ENCODE measurements around the gene PRKCA.

PRKCA gene

GRCh38 chr17:66414561-66415175, 112.3 kb downstream of the PRKCA start:
- DNase-seq (ENCODE audit: low spot score), result no peak

GRCh38 chr17:66415366-66416206, 113.2 kb downstream of the PRKCA start:
- DNase-seq (ENCODE audit: low spot score), result peak; percentile 44

- no peak for DNase-seq (ENCODE audit: low spot score)
Observed at GRCh38 chr17:66416207-66416940, 114.0 kb downstream of the PRKCA start.

GRCh38 chr17:66417300-66417719, 114.9 kb downstream of the PRKCA start:
- no peak for DNase-seq (ENCODE audit: low spot score)

GRCh38 chr17:66420961-66421371, 118.6 kb downstream of the PRKCA start:
- DNase-seq (ENCODE audit: low spot score), result no peak

GRCh38 chr17:66422186-66422585, 119.8 kb downstream of the PRKCA start:
- no peak for DNase-seq (ENCODE audit: low spot score)

GRCh38 chr17:66423056-66423955, 120.9 kb downstream of the PRKCA start:
- DNase-seq (ENCODE audit: low spot score), result no peak

GRCh38 chr17:66425756-66426396, 123.5 kb downstream of the PRKCA start:
- no peak for DNase-seq (ENCODE audit: low spot score)

- DNase-seq (ENCODE audit: low spot score), result peak; percentile 44
Observed at GRCh38 chr17:66426397-66427033, 124.1 kb downstream of the PRKCA start.

GRCh38 chr17:66427134-66427533, 124.7 kb downstream of the PRKCA start:
- DNase-seq (ENCODE audit: low spot score), result no peak

- no peak for DNase-seq (ENCODE audit: low spot score)
Observed at GRCh38 chr17:66429680-66430079, 127.3 kb downstream of the PRKCA start.

GRCh38 chr17:66430846-66431795, 128.7 kb downstream of the PRKCA start:
- DNase-seq (ENCODE audit: low spot score), result no peak

GRCh38 chr17:66431910-66432309, 129.5 kb downstream of the PRKCA start:
- no peak for DNase-seq (ENCODE audit: low spot score)

- no peak for DNase-seq (ENCODE audit: low spot score)
Observed at GRCh38 chr17:66432411-66432957, 130.1 kb downstream of the PRKCA start.

- DNase-seq (ENCODE audit: low spot score), result no peak
Observed at GRCh38 chr17:66432996-66433551, 130.7 kb downstream of the PRKCA start.

GRCh38 chr17:66435182-66435581, 132.8 kb downstream of the PRKCA start:
- no peak for DNase-seq (ENCODE audit: low spot score)

GRCh38 chr17:66436631-66437030, 134.2 kb downstream of the PRKCA start:
- no peak for DNase-seq (ENCODE audit: low spot score)

- DNase-seq (ENCODE audit: low spot score), result no peak
Observed at GRCh38 chr17:66437476-66438026, 135.1 kb downstream of the PRKCA start.

GRCh38 chr17:66438101-66438500, 135.7 kb downstream of the PRKCA start:
- DNase-seq (ENCODE audit: low spot score), result no peak

Measured in HuH-7.5 (cell line).